ENCODE results near the gene SIRPG.

Gene SIRPG

GRCh38 chr20:1696521-1697209, 39.1 kb upstream of the SIRPG start:
- no peak for FAIRE-seq
- DNase-seq (ENCODE audit: insufficient read length, low spot score) = no peak
- no peak for TF ChIP-seq CTCF (IDR thresholded peaks at IDR 0.05; ENCODE audit: insufficient read depth, missing control alignments)

GRCh38 chr20:1694672-1695071, 37.1 kb upstream of the SIRPG start:
- no peak for TF ChIP-seq CTCF (IDR thresholded peaks at IDR 0.05; ENCODE audit: insufficient read depth, missing control alignments)
- DNase-seq (ENCODE audit: insufficient read length, low spot score) (no peak), FAIRE-seq (no peak)

- FAIRE-seq (no peak), DNase-seq (ENCODE audit: insufficient read length, low spot score) (no peak)
- no peak for TF ChIP-seq CTCF (IDR thresholded peaks at IDR 0.05; ENCODE audit: insufficient read depth, missing control alignments)
Observed at GRCh38 chr20:1693427-1693826, 35.8 kb upstream of the SIRPG start.

- DNase-seq (ENCODE audit: insufficient read length, low spot score) (no peak), FAIRE-seq (no peak)
Observed at GRCh38 chr20:1689721-1690120, 32.1 kb upstream of the SIRPG start.

GRCh38 chr20:1688886-1689538, 31.4 kb upstream of the SIRPG start:
- no peak for DNase-seq (ENCODE audit: insufficient read length, low spot score)
- TF ChIP-seq CTCF (IDR thresholded peaks at IDR 0.05; ENCODE audit: insufficient read depth, missing control alignments) = no peak
- FAIRE-seq = no peak

More at GRCh38 chr20:1689721-1690120, 32.1 kb upstream of the SIRPG start:
- TF ChIP-seq CTCF (IDR thresholded peaks at IDR 0.05; ENCODE audit: insufficient read depth, missing control alignments) = no peak

GRCh38 chr20:1687053-1687452, 29.5 kb upstream of the SIRPG start:
- FAIRE-seq (no peak), DNase-seq (ENCODE audit: insufficient read length, low spot score) (no peak)
- TF ChIP-seq CTCF (IDR thresholded peaks at IDR 0.05; ENCODE audit: insufficient read depth, missing control alignments) = no peak

- TF ChIP-seq CTCF (IDR thresholded peaks at IDR 0.05; ENCODE audit: insufficient read depth, missing control alignments) = no peak
- no peak for DNase-seq (ENCODE audit: insufficient read length, low spot score)
- FAIRE-seq = no peak
Observed at GRCh38 chr20:1686151-1686748, 28.7 kb upstream of the SIRPG start.
